CMK (cell line): ENCODE data around the gene UBAP1.
A peak's percentile ranks its signal among the peaks of the same experiment; 100 is the strongest.
"Not testable (repeated sequence)": the region's sequence is repeated elsewhere in the genome, so short reads cannot be mapped to it uniquely, and the experiment has no call there.

Experiments
- DNase-seq: peaks from one replicate; pipeline ENCODE4 v3.0.0-alpha.2; 2010; ENCODE audit warnings: low read depth

The UBAP1 gene

DNA sequence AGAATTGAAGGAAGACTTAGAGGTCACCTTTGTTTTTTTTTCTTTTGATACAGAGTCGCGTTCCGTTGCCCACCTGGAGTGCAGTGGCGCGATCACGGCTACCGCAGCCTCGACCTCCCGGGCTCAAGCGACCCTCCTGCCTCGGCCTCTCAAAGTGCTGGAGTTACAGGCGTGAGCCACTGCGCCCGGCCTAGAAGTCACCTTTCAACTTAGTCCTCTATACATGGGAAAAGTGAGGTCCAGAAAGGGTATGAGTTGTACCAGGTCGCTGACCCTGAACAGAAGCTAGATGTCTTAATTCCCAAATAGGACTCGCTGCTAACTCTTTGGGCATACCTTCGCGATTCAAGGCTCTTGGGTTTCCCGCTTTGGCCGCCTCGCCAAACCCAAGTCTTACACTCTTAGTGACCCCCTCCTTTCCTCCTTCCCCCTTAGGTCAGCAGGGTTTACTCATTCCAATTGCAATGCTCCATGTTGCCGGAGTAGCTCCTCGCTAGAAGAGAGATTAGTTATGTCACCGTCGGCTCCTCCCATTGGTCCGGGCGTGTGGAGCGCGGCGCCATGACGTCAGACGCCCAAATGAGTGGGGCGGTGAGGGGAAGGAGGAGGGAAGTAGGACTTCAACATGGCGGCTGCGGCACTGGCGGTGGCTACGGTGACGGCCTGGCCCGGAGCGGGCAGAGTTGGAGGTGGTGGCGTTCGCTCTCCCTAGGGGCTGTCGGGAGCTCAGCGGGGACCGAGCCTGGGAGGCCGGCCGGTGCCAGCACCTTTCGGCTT is at the start of gene UBAP1:
TSS of gene UBAP1 (plus strand) at position 608 of the 777 bp plus-strand sequence. CDS start 41,872 bp downstream, outside the sequence.
- peak; percentile 87 for DNase-seq

DNA sequence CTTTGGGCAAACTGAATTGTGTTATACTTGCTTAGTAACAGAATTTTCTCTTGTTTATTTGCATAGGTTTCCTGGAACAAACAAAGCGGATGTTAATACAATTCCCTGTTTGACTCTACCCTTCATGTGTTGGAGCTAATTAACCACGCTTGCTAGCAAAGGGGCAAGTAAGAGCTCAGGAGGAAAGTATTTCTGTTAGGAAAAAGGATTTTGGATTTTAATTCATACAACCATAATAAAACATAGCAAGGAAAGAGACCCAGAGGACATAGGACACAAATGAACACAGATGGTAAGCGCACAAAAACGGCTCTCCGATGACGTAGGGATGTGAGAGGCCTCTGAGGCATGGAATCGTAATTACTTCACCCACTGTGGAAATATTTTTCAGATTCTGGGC is 47.3 kb upstream of the UBAP1 start:
- DNase-seq = no peak

DNA sequence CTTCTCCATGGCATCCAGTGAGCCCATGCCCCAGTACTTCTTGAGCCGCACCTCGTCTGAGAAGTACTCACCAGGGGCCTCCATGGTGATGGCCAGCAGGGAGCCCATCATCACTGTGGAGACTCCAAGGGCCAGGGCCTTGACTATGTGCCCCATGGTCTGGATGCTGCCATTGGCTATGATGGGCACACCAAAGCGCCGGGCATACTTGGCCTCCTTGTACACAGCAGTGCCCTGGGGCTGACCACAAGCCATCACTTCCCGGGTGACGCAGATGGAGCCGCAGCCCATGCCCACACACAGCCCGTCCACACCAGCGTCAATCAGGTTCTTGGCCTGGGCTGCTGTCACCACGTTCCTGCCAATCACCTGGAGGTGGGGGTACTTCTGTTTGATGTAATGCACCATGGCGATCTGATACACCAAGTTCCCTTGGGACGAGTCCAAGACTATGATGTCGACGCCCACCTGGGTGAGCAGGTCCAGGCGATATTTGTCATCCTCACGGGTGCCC is 45.4 kb upstream of the UBAP1 start:
- no peak for DNase-seq

DNA sequence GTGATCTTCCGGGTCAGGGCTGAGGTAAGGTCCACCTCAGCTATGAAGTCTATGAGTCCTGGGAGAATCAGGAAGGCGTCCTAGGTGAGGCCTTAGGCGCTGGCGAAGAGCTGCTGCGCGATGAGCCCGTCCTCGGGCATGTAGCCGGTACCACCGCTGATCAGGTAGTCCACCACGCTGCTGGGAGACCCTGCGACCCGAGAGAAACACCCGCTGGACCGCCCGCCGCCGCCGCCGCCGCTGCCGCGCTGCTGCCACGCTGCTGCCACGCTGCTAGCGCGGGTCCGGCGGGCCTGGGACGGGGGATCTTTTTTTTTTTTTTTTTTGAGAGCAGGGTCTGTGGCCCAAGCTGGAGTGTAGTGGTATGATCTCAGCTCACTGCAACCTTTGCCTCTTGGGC is 44.3 kb upstream of the UBAP1 start:
- DNase-seq = no peak

DNA sequence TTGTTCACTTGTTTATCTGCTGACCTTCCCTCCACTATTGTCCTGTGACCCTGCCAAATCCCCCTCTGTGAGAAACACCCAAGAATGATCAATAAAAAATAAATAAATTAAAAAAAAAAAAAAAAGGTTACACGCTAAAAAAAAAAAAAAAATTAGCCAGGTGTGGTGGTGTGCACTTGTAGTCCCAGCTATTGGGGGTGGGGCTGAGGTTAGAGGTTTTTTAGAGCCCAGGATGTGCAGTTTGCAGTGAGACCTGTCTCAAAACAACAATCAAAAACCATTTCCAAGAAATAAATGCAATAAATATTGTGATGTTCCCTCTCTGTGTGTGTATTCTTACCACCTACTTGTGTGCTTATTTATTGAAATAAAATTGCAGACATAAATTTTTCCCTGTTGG is 40.2 kb upstream of the UBAP1 start:
- not testable (repeated sequence) for DNase-seq

DNA sequence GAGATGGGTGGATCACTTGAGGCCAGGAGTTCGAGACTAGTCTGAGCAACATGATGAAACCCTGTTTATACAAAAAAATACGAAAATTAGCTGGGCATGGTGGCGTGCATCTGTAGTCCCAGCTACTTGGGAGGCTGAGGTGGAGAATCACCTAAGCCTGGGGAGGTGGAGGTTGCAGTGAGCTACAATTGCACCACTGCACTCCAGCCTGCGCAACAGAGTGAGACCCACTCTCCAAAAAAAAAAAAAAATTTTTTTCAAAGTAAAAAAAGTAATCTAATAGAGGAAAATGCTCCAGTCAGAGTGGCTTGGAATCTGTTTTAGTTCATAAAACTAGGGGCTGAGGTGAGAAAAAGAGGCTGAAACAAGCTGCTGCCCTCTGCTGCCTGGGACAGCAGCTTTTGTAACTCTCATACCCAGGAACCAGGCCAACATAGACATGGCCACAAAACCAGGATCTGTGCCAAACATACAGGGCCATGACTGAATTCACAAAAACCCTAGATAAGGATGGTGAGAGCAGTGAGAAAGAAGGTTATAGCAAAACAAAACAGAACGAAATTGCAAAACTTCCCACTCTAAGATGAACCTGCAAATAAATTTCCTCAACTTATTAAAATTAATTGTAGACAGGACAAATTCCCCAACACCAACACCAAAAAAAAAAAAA is 39.2 kb upstream of the UBAP1 start:
- no peak for DNase-seq

DNA sequence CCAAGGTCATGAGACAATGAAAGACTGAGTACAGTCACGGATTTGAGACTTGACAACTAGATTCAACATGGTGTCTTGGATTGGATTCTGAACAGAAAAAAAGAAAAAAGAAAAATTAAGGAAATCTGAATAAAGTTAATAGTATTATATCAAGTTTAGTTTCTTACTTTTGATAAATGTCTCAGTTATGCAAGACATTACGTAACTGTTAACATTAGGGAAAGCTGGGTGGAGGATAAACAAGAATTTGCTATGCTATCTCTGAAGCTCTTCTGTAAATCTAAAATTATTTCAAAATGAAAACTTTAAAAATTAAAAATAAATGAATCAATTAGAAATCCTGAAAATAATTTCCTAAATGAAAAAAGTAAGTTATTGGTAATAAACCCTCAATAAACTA is 38.0 kb upstream of the UBAP1 start:
- DNase-seq = no peak

DNA sequence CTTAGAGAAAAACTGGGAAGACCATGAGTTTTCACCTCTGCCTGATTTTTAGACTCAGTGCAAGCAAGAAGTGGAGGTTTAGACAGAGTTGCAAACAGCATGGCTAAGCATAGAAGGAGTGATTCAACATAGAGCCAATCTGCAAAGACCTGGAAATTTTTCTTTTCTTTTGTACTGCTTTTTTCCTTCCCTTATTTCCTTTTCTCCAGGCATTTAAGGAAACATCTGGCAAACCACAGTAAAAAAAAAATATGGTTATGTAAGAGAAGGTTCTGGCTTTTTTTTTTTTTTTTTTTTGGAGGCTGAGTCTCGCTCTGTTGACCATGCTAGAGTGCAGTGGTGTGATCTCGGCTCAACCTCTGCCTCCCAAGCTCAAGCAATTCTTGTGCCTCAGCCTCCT is 35.7 kb upstream of the UBAP1 start:
- no peak for DNase-seq

DNA sequence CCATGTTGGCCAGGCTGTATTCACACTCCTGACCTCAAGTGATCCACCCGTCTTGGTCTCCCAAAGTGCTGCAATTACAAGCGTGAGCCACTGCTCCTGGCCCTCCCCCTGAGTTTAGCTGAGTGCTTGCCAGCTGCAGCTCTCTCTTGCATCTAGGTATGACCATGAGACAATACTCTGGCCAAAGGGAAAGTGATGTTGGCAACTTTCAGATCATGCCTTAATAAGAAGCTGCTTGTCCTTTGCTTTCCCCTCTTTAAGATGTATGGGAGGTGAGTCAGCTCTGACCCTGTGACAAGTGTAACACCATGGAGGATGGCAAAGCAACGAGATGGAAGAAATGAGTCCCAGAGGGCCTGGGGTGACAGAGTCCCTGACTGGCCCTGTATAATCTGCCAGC is 33.7 kb upstream of the UBAP1 start:
- DNase-seq = no peak

DNA sequence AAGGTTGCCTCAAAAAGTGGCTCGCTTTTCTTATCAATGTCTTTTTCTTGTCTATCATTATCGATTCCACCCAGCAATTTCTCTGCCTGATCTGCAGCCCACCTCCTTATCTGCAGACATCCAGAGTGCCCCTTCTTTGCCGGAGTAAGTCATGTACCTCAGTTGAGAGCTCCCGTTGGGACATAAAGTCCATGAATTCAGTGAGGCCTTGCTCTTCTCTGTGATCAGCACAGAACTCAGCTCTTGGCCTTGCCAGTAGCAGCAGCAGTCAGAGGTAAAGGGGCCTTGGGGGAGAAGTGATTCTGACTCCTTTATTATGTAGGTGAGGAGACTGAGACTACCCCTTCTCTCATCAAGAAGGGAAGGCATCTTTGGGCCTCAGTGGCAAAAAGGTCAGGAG is 27.4 kb upstream of the UBAP1 start:
- DNase-seq = no peak

DNA sequence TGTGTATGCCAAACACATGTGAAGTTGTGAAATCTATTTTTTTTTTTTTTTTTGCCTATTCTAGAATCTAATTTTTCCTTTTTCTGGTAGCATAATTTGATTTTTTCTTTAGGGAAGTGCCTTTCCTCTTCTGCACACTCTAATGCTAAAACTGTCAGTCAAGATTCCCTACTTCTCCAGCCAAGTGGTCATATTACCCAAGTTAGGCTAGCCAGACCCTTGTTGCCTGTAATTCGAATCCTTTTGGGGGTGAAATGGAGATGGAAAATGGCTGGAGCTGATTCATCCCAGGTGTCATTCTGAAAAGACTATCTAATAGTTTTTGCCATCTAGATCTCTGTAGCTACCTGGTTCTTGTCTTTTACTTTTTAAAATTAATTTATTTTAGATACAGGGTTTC is 24.8 kb upstream of the UBAP1 start:
- DNase-seq = no peak

DNA sequence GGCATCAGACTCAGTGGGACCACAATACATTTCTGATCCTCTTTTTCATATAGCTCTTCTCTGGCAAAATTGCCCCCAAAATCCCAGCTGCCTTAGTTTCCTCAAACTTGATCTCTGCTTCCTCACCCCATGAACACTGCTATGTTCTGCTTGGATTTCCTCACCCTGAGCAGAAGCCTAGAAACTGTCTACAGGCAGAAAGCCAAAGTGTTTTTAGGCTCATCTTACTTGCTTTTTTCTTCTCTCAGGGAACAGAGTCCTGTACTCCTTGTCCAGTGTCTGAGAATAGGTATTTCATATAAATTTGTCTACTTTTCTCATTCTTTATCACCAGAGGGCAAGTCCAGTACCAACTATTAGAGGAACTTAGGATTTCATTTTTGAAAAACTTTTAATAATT is 21.5 kb upstream of the UBAP1 start:
- DNase-seq = no peak

DNA sequence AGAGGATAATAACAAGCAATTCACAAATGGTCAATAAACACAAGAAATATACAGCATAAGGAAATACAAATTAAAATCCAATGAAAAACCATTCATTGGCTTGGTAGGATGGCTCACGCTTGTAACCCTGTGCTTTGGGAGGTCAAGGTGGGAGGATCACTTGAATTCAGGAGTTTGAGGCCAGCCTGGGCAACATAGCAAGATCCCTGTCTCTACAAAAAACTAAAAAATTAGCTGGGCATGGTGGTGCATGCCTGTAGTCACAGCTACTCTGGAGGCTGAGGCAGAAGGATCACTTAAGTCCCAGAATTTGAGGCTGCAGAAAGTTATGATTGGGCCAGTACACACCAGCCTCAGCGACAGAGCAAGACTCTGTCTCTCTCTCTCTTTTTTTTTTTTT is 20.9 kb upstream of the UBAP1 start:
- DNase-seq = no peak

DNA sequence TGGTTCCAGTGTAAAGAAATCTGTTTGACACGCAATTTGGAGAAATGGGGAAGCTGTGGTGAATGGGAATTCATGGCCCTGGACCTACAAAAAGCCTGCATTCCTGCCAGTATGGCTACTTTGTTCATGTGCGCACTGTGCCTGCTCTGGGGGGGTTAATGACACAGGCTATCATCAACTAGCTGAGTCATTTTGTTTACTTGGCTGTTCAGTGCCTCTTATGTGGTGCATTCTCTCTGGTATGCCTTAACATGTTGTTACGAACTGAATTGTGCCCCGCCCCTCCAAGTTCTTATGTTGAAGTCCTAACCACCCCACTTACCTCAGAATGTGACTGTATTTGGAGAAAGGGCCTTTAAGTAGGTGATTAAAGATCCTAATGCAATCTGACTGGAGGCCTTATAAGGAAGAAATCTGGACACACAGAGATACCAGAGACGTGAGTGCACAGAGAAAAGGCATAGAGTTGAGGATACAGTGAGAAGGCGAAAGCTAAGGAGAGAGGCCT is 20.4 kb upstream of the UBAP1 start:
- DNase-seq = no peak

DNA sequence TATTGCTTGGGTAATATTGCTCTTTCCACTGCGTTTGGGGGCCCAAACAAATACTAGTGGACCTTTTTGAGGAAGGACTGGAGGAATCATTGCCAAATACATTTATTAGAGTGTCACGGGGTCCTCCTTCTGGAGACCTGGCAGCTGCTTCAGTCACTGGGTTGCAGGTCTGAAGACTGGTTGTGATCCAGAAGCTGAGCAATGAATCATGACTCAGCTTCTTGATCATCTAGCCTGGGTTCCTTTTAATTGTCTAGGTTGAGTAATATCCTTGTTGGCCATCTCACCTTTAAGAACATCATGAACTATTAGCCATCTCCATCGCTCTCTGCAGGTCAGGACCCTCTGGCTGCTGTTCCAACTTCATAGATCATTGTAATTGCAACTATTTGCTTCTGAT is 15.4 kb upstream of the UBAP1 start:
- DNase-seq = no peak

DNA sequence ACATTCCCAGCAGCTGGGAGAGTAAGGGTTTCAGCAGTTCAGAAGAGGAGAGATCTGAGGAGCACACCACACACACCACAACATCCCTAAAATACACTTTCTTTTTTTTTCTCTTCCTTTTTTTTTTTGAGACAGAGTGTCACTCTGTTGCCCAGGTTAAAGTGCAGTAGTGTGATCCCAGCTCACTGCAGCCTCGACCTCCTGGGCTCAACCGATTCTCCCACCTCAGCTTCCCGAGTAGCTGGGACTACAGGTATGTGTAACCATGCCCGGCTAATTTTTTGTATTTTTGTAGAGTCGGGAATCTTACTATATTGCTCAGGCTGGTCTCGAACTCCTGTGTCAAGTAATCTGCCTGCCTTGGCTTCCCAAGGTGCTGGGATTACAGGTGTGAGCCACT is 9.7 kb upstream of the UBAP1 start:
- DNase-seq = no peak

DNA sequence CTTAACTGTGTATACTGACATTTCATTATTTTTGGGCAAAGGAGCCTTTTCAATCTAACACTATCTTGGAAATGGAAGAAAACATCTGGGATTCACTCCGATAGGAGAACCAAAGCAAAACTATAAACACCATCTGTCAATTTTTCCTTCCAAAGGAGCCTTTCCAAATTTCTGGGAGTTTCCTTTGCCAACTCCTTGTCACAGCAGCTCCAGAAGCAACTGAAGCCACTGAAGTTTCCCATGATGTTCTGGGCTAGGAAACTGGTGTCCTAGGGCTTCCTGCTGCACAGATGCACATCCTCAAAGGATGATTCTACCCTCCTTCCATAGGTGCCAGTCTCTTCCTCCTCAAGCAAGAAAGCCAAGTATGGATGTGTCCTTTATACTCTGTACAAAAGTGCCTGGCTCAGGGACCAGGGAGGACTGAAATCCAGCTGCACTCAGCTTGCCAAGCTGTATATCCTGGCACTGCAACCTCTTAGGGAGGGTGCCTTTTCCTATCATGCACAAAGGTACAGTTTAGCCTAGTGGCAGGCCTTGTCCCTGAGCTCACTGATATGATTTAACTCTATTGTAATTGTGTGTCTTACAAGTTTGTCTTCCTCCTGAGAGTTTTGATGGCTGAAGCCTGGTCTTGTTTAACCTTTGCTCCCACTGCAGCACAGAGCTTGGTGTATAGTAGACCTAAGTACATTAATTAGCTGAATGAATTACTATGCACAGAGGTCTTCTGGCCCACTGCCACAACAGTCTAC is 8.4 kb upstream of the UBAP1 start:
- no peak for DNase-seq

DNA sequence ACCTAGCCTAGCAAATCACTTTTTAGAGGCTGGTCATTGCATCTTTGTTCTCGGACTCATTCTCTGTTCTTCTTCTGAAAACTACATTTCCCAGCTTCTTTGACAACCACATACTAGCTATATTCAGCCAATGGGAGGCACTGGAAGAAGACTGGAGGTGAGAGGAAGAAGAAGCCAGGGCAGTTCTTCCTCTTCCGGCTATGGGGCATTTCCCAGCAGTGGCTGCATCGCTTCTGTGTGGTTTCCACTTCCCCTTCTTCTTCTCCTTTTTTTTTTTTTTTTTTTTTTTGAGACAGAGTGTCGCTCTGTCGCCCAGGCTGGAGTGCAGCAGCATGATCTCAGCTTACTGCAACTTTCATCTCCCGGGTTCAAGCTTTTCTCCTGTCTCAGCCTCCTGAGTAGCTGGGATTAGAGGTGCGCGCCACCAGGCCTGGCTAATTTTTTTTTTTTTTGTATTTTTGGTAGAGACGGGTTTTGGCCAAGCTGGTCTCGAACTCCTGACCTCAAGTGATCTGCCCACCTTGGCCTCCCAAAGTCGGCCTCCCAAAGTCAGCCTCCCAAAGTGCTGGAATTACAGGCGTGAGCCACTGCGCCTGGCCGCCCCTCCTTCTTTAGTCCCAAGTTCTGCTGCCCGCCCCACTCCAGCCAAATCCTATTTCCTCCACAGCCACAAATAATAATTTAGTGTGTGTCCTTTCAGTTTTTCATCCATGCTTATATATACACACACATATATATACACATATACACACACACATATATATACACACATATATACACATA is 6.9 kb upstream of the UBAP1 start:
- DNase-seq = peak; percentile 65

DNA sequence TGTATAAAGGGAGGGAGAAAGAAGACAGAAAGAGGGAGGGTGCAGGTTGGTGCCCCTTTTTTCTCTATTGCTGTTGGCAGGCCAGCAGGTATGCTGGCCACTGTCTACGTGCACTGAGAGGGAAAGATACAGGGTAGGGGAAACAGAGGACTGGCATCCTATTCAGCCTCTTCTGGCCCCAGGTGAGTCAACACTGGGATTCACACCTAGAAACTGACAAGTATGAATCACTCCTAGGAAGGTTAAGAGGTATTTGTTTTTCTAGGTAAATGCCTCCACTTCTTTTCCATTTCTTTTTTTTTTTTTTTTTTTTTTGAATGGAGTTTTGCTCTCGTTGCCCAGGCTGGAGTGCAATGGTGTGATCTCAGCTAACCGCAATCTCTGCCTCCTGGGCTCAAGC is 2.8 kb upstream of the UBAP1 start:
- no peak for DNase-seq

DNA sequence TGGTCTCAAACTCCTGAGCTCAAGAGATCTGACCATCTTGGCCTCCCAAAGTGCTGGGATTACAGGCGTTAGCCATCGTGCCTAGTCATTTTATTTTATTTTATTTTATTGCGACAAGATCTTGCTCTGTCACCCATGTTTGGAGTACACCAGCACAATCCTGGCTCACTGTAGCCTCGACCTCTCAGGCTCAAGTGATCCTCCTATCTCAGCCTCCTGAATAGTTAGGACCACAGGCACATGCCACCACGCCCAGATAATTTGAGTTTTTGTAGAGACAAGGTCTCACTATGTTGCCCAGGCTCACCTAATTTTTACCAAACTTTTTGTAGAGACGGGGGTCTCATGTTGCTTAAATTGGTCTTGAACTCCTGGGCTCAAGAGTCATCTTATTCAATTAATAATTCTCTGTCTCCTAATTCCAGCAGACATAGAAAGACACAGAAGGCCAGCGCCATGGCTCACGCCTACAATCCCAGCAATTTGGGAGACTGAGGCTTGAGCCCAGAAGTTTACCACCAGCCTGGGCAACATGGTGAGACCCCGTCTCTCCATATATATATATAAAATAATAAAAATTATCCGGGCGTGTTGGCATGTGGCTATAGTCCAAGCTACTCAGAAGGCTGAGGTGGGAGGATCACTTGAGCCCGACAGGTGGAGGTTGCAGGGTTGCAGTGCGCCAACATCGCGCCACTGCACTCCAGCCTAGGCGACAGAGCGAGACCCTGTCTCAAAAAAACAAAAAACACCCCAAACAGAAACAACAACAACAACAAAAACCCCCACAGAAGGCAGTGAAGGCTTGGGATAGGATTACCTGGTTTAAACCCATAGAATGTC is 1.0 kb upstream of the UBAP1 start:
- no peak for DNase-seq
